Medulla oblongata (tissue), 1 donor: ENCODE results near the gene KANSL1L.

Source experiments
- DNase-seq: peaks from one replicate; pipeline ENCODE4 v3.0.0-alpha.2; 2015; ENCODE audit errors: extremely low spot score

Gene KANSL1L

GRCh38 chr2:210063306-210063705, 107.9 kb downstream of the KANSL1L start:
- DNase-seq, result no peak

- DNase-seq, result no peak
Observed at GRCh38 chr2:210055825-210056224, 115.4 kb downstream of the KANSL1L start.

- no peak for DNase-seq
Observed at GRCh38 chr2:210054696-210055095, 116.5 kb downstream of the KANSL1L start.

- no peak for DNase-seq
Observed at GRCh38 chr2:210050885-210051284, 120.3 kb downstream of the KANSL1L start.

- no peak for DNase-seq
Observed at GRCh38 chr2:210049831-210050230, 121.4 kb downstream of the KANSL1L start.

GRCh38 chr2:210046851-210047500, 124.2 kb downstream of the KANSL1L start:
- DNase-seq, result peak; percentile 4

- no peak for DNase-seq
Observed at GRCh38 chr2:210038078-210038477, 133.1 kb downstream of the KANSL1L start.

- DNase-seq, result no peak
Observed at GRCh38 chr2:210035679-210036078, 135.5 kb downstream of the KANSL1L start.

GRCh38 chr2:210034087-210034683, 137.0 kb downstream of the KANSL1L start:
- DNase-seq, result no peak

GRCh38 chr2:210028178-210028577, 143.0 kb downstream of the KANSL1L start:
- DNase-seq, result no peak

- DNase-seq, result no peak
Observed at GRCh38 chr2:210027608-210028007, 143.6 kb downstream of the KANSL1L start.

GRCh38 chr2:210022824-210023223, 148.4 kb downstream of the KANSL1L start:
- no peak for DNase-seq

GRCh38 chr2:210020138-210020537, 151.1 kb downstream of the KANSL1L start:
- DNase-seq, result no peak

- DNase-seq, result no peak
Observed at GRCh38 chr2:210009896-210010295, 161.3 kb downstream of the KANSL1L start.

- DNase-seq, result no peak
Observed at GRCh38 chr2:210009126-210009525, 162.1 kb downstream of the KANSL1L start.

- DNase-seq, result peak; percentile 50
Observed at GRCh38 chr2:210007895-210008294, 163.3 kb downstream of the KANSL1L start.

GRCh38 chr2:210004881-210005280, 166.3 kb downstream of the KANSL1L start:
- DNase-seq, result no peak

GRCh38 chr2:210003359-210003758, 167.8 kb downstream of the KANSL1L start:
- DNase-seq, result no peak

GRCh38 chr2:210002158-210003157, 168.8 kb downstream of the KANSL1L start, which contains the start of gene RPE:
Gene RPE, plus strand, starts transcription at chr2:210002638. Its CDS starts 24 bp downstream, at chr2:210002662.
- peak; percentile 97 for DNase-seq

- no peak for DNase-seq
Observed at GRCh38 chr2:210000464-210001324, 170.5 kb downstream of the KANSL1L start.

GRCh38 chr2:209998596-209998995, 172.6 kb downstream of the KANSL1L start:
- no peak for DNase-seq
